Measurements from ENCODE around the gene GYPA. TPM values are rescaled to one million over a fixed set of nuclear protein-coding genes. Genes with fewer than 3 reads are reported as not detected.
A peak's percentile ranks its signal among the peaks of the same experiment; 100 is the strongest.

Gene GYPA
- total and polyA plus RNA-seq, 8 donors, result 4.2 TPM; not detected in 7

- Histone ChIP-seq H3K27me3 (no peaks in the 10 kb centered on the region), H3K4me1 (no peaks in the 10 kb centered on the region), H3K27ac (no peak overlapping the region), H3K4me3 (no peak overlapping the region), H3K9me3 (no peaks in the 10 kb centered on the region), H3K36me3 (no peaks in the 10 kb centered on the region)
- DNase-seq, result peak in 1 of 2 donors; percentile 39
- intact Hi-C loops (cut with DNase I; ENCODE audit: low total_unique reads), result no loop called here
- TF ChIP-seq EP300 (IDR thresholded peaks at IDR 0.05) (no peak), POLR2A (IDR thresholded peaks at IDR 0.05) (no peak), POLR2AphosphoS5 (IDR thresholded peaks at IDR 0.05) (no peak), CTCF (IDR thresholded peaks at IDR 0.05) (no peak)
- WGBS, 5 donors, result 59 to 76% (median 66%) methylated on average over 8 of the region's 8 CpGs
Observed at GRCh38 chr4:144181391-144181790, 40.9 kb upstream of the GYPA start.

GRCh38 chr4:144179152-144179739 lies 38.7 kb upstream of the GYPA start:
- DNase-seq, result no peak
- H3K27ac ChIP-seq, result no peak overlapping the region
- H3K9me3 ChIP-seq, result no peaks in the 10 kb centered on the region
- H3K4me3 ChIP-seq, result no peak overlapping the region
- intact Hi-C loops (cut with DNase I; ENCODE audit: low total_unique reads), result no loop called here
- 68 to 86% (median 74%) methylated on average over 1 of the region's 1 CpG for WGBS, 5 donors
- H3K36me3 ChIP-seq, result no peaks in the 10 kb centered on the region
- H3K27me3 ChIP-seq, result no peaks in the 10 kb centered on the region
- no peak for TF ChIP-seq POLR2AphosphoS5 (IDR thresholded peaks at IDR 0.05)
- no peak for TF ChIP-seq POLR2A (IDR thresholded peaks at IDR 0.05)
- TF ChIP-seq CTCF (IDR thresholded peaks at IDR 0.05), result no peak
- no peak for TF ChIP-seq EP300 (IDR thresholded peaks at IDR 0.05)
- peaks cover 0 to 6% (median 2%) of the 10 kb centered on the region in 4 donors for H3K4me1 ChIP-seq

- H3K9me3 ChIP-seq, result no peaks in the 10 kb centered on the region
- DNase-seq, result peak in 1 of 2 donors; percentile 6
- H3K36me3 ChIP-seq, result no peaks in the 10 kb centered on the region
- 24 to 44% (median 30%) methylated on average over 2 of the region's 2 CpGs for WGBS, 5 donors
- no peak overlapping the region for H3K27ac ChIP-seq
- H3K27me3 ChIP-seq, result no peaks in the 10 kb centered on the region
- intact Hi-C loops (cut with DNase I; ENCODE audit: low total_unique reads), result no loop called here
- H3K4me3 ChIP-seq, result no peak overlapping the region
- H3K4me1 ChIP-seq, result peaks cover 0 to 7% (median 2%) of the 10 kb centered on the region in 4 donors
- TF ChIP-seq CTCF (IDR thresholded peaks at IDR 0.05), result no peak
- TF ChIP-seq POLR2AphosphoS5 (IDR thresholded peaks at IDR 0.05), result no peak
- no peak for TF ChIP-seq EP300 (IDR thresholded peaks at IDR 0.05)
- TF ChIP-seq POLR2A (IDR thresholded peaks at IDR 0.05), result no peak
Observed at GRCh38 chr4:144178414-144178813, 37.9 kb upstream of the GYPA start.

- H3K9me3 ChIP-seq, result no peaks in the 10 kb centered on the region
- TF ChIP-seq POLR2A (IDR thresholded peaks at IDR 0.05) (no peak), CTCF (IDR thresholded peaks at IDR 0.05) (no peak), EP300 (IDR thresholded peaks at IDR 0.05) (no peak)
- no peaks in the 10 kb centered on the region for H3K27me3 ChIP-seq
- H3K27ac ChIP-seq, result no peak overlapping the region
- DNase-seq, result no peak
- H3K4me1 ChIP-seq, result peaks cover 0 to 7% (median 2%) of the 10 kb centered on the region in 4 donors
- no peaks in the 10 kb centered on the region for H3K36me3 ChIP-seq
- no peak overlapping the region for H3K4me3 ChIP-seq
- 48 to 74% (median 72%) methylated on average over 1 of the region's 1 CpG for whole genome bisulfite sequencing, 5 donors
- intact Hi-C loops (cut with DNase I; ENCODE audit: low total_unique reads), result no loop called here
Observed at GRCh38 chr4:144176476-144176875, 36.0 kb upstream of the GYPA start.

Data from stomach (tissue), 9 donors.